HG03135 (cell line): Measurements from ENCODE around the gene DCTN3.

ENCODE experiments used
- ATAC-seq: cut with Tn5 transposase; IDR thresholded peaks from one replicate; pipeline ENCODE4 v1.9.1; 2021; ENCODE audit warnings: mild to moderate bottlenecking, moderate library complexity; ENCODE audit not compliant: unreplicated experiment

DCTN3 gene

DNA sequence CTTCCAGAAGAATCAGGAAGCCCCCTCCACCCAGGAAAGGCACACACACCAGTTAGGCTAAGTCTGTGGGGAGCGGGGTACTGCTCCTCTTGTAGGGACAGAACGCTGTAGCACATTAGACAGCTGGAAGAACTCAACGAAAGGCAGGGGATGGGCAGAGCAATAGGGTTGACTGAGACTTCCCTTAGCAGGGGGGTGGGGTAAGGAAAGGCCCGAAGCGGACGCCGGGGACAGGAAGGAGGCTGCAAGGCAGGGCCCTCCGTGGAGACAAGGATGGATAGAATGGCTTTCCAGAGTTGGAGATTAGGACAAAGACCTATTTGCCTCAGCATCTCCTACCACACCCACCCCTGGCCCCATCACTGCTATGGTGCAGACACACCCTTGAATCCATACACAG, 45.1 kb downstream of the DCTN3 start:
- no peak for ATAC-seq

DNA sequence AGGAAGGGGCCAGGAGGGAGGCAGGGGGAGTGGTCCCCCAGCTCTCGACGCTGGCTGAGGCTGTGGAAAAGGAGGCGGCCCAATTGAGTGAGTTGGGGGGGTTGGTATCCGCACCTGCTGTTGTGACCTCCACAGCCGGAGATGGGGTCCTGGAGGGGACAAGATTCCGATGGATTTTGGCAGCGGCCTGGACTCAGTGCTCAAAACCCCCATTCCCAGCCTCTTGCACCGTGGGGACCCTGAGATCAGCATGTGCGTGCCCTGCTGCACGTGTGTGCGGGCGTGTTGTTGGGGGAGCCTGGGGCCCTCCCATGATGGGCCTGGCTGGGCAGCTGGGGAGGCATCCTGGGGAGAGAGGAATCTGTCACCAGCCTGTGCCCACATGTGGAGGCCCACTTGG, 45.7 kb downstream of the DCTN3 start:
- ATAC-seq: no peak

DNA sequence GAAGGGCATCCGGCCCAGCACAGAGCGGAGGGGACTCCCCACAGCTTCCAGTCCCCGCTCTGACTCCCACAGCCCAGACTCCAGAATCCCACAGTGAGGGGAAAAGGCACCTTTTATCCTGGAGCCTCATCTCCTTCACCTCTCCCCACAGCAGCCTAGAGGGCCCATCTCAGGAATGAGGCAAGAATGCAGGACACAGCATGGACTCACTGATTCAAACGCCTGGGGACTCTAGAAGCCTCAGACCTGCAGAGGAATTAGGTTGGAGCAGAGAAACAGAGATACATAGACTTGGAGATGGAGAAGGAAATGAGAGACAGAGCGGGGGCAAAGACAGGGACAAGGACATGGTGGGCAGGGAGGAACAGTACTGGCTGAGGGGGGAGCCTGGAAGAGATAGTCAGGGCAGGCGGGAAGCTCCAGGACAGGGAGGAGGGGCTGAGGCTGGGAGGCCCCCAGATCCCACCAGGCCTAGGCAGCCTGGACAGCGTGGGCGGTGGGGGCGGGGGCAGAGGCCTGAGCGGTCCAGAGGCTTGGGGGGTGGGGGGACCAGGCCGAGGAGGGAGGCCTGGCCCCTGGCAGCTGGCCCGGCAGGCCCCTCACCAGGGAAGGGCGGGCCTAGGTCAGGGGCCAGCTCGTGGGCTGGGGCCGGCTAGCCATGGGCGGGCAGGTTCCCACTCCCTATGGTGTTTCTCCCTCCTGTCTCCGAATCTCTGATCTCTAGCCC, 46.5 kb downstream of the DCTN3 start:
- no peak for ATAC-seq

DNA sequence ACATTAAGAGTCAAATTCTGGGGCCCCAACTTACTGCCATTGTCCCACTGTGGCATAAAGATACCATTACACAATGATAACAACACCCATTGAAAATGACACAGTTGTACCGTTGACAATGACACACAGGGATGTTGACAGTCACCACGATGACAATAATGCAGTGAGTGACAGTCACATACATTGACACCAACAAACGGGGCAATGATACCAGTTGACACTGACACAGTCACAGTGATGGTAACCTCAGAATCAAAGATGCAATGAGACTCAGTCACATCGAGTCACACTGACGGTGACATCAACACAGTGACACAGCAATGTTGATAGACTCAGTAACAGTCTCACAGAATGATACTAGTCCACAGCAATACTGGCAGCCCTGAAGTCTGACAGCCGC, 47.7 kb downstream of the DCTN3 start:
- ATAC-seq: no peak

DNA sequence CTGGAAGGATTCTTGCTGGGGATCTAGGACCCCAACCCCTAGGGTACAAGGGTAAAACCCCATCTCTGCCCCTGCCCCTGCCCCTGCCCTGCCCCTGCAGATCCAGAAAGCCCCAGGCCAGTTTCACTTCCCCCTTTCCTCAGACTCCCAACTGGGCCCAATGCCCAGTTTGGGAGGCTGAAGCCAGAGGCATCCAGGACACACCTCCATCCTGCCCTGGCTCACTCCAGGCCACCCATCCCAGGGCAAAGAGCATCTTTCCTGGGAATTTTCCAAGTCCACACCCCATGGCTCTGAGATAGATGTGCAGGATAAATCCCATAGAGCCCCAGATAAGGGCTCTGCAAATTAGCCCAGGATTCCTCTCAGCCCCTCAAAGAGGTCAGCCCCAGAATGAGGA, 48.2 kb downstream of the DCTN3 start:
- no peak for ATAC-seq

DNA sequence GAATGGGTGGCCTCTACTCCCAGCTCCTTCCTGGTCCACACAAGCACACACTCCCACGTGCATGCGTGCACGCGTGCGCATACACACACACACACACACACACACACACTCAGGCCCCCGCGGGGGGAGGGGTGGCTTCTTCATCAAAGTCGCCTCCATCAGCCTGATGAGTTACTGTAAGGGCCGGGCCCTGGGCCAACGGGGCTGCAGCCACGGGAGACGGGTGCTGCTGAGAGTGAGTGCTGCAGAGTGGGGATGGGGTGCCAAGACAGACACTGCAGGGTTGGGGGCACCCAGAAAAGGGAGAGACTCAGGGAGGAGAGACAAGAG, 48.8 kb downstream of the DCTN3 start:
- no peak for ATAC-seq

DNA sequence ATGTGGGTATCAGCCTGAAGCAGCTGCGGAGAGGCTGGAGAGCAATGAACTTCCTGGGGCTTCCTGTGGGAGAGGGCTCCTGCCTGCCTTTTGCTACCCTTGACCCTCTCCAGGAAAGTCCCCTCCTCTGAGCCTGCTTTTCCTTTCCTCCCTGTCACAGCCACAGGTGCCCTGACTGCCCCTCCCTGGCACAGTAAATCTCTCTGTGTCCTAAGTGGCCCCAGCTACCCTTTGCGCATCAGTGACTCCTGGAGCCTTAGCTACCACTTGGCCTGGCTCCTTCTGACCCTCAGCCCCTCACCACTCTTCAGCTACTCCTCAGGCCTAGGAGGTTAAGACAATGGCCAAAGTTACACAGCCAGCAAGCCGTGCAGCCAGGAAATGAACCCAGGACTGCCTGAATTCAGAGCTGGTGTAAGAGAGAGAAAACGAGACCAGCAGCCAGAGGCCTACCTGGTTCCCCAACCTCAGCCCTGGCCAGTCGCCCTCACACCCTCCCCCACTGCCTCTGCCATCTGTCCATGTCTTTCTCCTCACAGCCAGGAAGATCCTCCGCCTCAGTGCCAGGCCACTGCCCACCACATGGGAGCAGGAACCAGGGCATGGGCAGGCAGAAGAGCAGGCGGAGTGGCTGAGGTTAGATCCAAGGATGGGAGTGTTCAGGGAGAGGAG, 49.4 kb downstream of the DCTN3 start:
- no peak for ATAC-seq

DNA sequence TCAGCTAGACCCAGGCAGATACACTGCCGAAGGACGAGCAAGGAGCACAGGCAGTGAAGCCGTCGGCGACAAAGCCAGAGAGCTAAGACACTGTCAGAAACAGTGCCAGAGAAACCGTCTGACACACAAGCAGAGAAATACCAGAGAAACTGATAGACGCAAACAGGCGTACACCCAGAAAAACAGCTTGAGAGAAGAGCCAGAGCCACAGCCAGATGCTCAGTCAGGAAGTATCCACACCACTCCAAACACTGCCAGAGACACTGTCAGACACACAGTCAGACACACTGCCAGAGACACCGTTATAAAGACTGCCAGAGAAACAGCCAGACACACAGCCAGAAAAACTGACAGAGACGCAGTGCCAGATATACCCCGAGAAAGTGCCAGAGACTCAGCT, 49.9 kb downstream of the DCTN3 start:
- no peak for ATAC-seq

DNA sequence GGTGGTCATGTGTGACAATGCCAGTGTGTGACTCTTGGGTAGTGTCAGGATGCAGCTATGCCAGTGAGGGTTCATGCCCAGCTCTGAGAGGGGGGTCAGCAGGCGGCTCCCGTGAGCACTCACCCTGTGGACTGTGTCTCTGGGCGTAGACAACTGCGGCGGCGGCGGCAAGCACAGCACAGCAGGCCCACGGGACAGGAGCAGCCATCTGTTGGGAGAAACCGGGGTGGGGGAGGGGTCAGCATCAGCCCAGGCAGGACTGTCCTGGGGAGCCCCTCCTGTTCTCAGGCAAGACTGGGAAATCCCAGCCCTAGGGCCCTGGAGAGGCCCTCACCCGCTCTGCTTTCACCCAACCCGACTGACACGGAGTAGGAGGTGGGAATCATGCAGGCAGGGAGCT, 51.5 kb downstream of the DCTN3 start:
- no peak for ATAC-seq

DNA sequence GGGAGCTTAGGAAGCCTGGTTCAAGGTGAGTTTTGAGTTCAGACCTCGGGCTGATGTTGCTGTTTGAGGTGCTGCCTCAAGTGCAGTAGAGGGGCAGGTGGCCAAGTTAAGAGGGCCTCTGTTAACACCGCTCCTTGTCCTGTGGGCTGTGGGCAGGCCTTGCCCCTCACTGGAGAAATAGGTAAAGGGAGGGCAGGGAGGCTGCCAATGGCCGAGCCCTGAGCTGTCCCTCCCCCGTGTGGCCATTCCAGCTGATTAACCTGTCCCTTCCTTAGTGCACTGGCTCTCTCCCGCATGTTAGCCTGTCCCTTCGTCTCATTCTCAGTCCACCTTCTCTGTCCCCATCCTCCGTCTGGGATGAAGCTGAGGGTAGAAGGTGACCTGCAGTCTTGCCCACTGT, 52.2 kb downstream of the DCTN3 start:
- no peak for ATAC-seq

DNA sequence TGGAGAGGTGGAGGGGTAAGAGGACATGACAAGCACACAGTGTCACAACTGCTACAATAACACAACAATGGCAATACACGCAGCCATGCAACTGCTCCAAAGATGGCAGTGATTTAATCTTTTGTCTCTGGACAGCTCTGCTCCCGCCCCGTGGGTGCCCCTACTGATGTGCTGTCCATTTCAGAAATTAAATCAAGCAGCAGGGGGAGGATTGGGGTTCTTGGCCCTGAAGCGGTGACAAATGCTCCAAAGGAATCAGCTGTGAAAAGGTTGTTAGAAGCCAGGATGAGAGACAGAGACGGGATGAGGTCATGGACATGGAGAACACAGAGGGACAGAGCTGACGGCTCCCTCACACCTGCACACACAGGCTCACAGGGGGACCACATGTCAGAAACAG, 53.3 kb downstream of the DCTN3 start:
- no peak for ATAC-seq

DNA sequence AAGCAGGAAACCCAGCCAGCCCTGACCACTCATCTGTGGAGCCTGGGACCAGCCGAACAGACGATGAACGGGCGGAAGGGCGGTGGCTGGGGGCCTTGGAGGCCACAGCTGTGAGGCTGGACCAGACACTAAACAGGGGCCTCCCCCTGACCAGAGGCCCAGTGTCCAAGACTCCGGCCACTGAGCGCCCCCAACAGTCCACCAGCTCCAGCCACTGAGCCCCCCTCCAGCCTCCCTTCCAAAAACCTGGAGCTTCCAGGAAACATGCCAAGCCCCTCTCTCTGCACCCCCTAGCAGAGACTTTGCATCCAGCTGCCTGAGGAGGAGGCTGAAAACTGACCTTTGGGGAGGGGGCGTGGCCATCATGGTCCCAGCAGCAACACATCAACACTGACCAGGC, 54.0 kb downstream of the DCTN3 start:
- ATAC-seq: no peak

DNA sequence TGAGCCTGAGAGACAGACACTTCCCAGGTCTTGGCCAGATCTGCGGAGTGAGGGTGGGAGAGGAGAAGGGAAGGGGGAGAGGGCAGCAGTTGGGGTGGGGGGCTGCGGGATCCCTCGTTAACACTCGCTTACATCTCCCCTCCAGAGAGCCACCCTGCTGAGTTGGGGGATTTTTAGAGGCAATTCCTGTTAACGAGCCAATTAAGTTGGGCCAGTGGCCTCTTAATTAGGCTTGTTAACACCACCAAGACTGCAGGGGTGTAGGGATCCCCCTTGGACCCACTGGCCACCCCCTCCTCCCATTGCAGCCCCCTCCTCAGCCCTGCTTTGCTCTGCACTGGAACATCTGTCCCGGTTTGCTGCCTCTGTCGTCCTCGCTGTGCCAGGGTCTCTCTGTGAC, 54.4 kb downstream of the DCTN3 start:
- ATAC-seq: no peak

DNA sequence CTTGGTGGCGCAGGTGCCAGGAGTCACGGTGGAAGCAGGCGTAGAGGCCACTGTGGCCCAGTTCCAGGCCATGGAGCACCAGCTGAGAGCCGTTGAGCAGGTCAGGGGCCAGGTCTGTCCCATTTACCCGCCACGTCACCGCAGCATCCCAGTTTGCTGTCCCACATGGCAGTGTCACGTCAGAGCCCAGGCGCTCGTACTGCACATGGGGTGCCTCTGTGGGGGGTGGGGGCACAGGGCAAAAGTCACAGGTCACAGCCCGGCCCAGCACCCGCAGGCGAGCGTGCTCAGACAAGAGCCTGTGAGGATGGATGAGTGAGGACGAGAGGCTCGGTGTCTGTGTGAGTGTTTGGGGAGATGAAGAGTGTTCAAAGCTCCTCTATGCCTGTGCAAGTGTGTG, 55.7 kb downstream of the DCTN3 start:
- ATAC-seq: no peak
